HG03469 (cell line): ENCODE results near the gene SPSB3.

ENCODE experiments used
- ATAC-seq: cut with Tn5 transposase; IDR thresholded peaks from one replicate; pipeline ENCODE4 v1.9.1; 2021; ENCODE audit warnings: mild to moderate bottlenecking, moderate library complexity, moderate number of reproducible peaks; ENCODE audit not compliant: unreplicated experiment

Gene SPSB3

GRCh38 chr16:1775846-1776671 is 6.3 kb downstream of the SPSB3 start:
- no peak for ATAC-seq

GRCh38 chr16:1775006-1775845 is 7.1 kb downstream of the SPSB3 start:
- no peak for ATAC-seq

GRCh38 chr16:1774448-1774780 is 8.0 kb downstream of the SPSB3 start:
- ATAC-seq = no peak

GRCh38 chr16:1773703-1774447 is 8.5 kb downstream of the SPSB3 start:
- no peak for ATAC-seq

GRCh38 chr16:1772908-1773702 is 9.3 kb downstream of the SPSB3 start, which contains the start of gene MRPS34:
MRPS34 (minus strand) TSS chr16:1773134; CDS start chr16:1773119, 15 bp downstream.
- no peak for ATAC-seq

GRCh38 chr16:1772362-1772907 is 9.9 kb downstream of the SPSB3 start, which contains the start of gene EME2:
EME2 (plus strand) TSS chr16:1772810; CDS start chr16:1773228, 418 bp downstream.
- ATAC-seq = no peak

- ATAC-seq = no peak
These were observed 10.5 kb downstream of the SPSB3 start for GRCh38 chr16:1771864-1772361.

- ATAC-seq = no peak
These were observed 11.0 kb downstream of the SPSB3 start, which contains the start of gene NME3 for GRCh38 chr16:1771188-1771863. NME3 (minus strand) TSS chr16:1771543; CDS start chr16:1771534, 9 bp downstream.

- no peak for ATAC-seq
These were observed 11.8 kb downstream of the SPSB3 start for GRCh38 chr16:1770328-1771187.

- no peak for ATAC-seq
These were observed 12.7 kb downstream of the SPSB3 start for GRCh38 chr16:1769402-1770300.

- ATAC-seq = no peak
These were observed 13.5 kb downstream of the SPSB3 start for GRCh38 chr16:1768767-1769401.

GRCh38 chr16:1768061-1768766 is 14.2 kb downstream of the SPSB3 start:
- no peak for ATAC-seq

GRCh38 chr16:1767116-1767994 is 15.0 kb downstream of the SPSB3 start:
- ATAC-seq = no peak

- ATAC-seq = no peak
These were observed 15.7 kb downstream of the SPSB3 start for GRCh38 chr16:1766701-1767100.

GRCh38 chr16:1766231-1766630 is 16.1 kb downstream of the SPSB3 start:
- no peak for ATAC-seq
